Ovary (tissue), 9 donors: ENCODE data around the gene IL1R2. TPM values are rescaled to one million over a fixed set of nuclear protein-coding genes. Genes with fewer than 3 reads are reported as not detected.

ENCODE experiments used
- DNase-seq, 5 donors: peaks; one replicate each; pipeline ENCODE4 v3.0.0-alpha.2; 2019 to 2020
- H3K27ac ChIP-seq, 2 donors: fragments of 200-600 bp; one replicate each; pipeline versions ENCODE4 v1.5.1 to v1.8.0; 2019 to 2022
- H3K27me3 ChIP-seq: fragments of 200-600 bp; one replicate; pipeline ENCODE4 v1.8.0; 2022
- H3K36me3 ChIP-seq: fragments of 200-600 bp; sonication (generic); one replicate; pipeline ENCODE4 v1.5.1; 2019
- H3K4me1 ChIP-seq: one replicate; pipeline ENCODE4 v1.8.1; 2013; ENCODE audit warnings: mild to moderate bottlenecking, moderate library complexity; ENCODE audit not compliant: insufficient read depth
- H3K4me3 ChIP-seq: fragments of 200-600 bp; sonication (generic); one replicate; pipeline ENCODE4 v1.5.1; 2017
- H3K9me3 ChIP-seq, 2 donors: fragments of 200-600 bp in 1 of 2; sonication (generic) in 1 of 2; one replicate each; pipeline versions ENCODE4 v1.5.1 to v1.8.1; 2013 to 2019; ENCODE audit warnings: mild to moderate bottlenecking in 1 of 2, moderate library complexity in 1 of 2
- CTCF ChIP-seq, 3 donors: fragments of 450-650 bp in 2 of 3; fragments of 200-600 bp in 1 of 3; IDR thresholded peaks; one replicate each; pipeline versions ENCODE4 v1.5.1 to v1.8.0; 2016 to 2022; ENCODE audit warnings: antibody characterized with exemption in 3 of 3, mild to moderate bottlenecking in 1 of 3
- EP300 ChIP-seq: sonication (generic); formaldehyde crosslinking; IDR thresholded peaks from one replicate; pipeline ENCODE4 v1.6.1; 2017; ENCODE audit warnings: antibody characterized with exemption
- POLR2A ChIP-seq: fragments of 450-650 bp; IDR thresholded peaks from one replicate; pipeline ENCODE4 v1.6.1; 2017; ENCODE audit warnings: antibody characterized with exemption, mild to moderate bottlenecking, moderate library complexity
- WGBS, 3 donors: extraction: QIAGEN DNeasy Blood & Tissue Kit in 1 of 3; methylation state at CpG; one replicate each; pipeline versions ENCODE4 v1.1.5 to v1.1.7; 2013 to 2017; 5-methylcytosine and 5-hydroxymethylcytosine counted together
- intact Hi-C, 4 donors: fragments of 100-400 bp; cut with DNase I; formaldehyde crosslinking; loops; one replicate each; pipeline versions ENCODE4 v1.11.0 to v1.15.1; 2022 to 2023
- polyA plus RNA-seq, 2 donors: library from polyadenylated mRNA; stranded (reverse); fragments of 200-250 nt in 1 of 2; fragments of 350-450 nt in 1 of 2; fragmentation: Illumina TruSeq in 1 of 2; extraction: RNeasy Lipid Tissue Mini Kit (QIAGEN cat#74804) in 1 of 2; gene quantifications; one replicate each; pipeline ENCODE4 v1.2.3, GENCODE V29; 2013 to 2014
- total RNA-seq, 7 donors: library from RNA; depleted of rRNA in 2 of 7; stranded (reverse); fragments of >200 nt in 2 of 7; fragmentation: NEBNext Ultra II Directional in 3 of 7; extraction: Animal tissue kit (Norgen Biotek cat#: 25700) in 3 of 7; gene quantifications; one replicate each; pipeline versions ENCODE4 v1.1.0 to v1.2.4, GENCODE V29; 2016 to 2023
- donor health status: DM: no; HTN: no; CAD: no; lungs with moderate emphysema.
- donor health status: DM: no; HTN: no; CAD: no.
- donor health status: Bipolar disorder and iron deficiency.
- donor health status: DM: yes; HTN: yes; CAD: no.
- donor health status: DM: no; HTN: no; CAD: no.
- donor health status: DM: yes; HTN: yes; CAD: no.

IL1R2 gene
- total and polyA plus RNA-seq, 9 donors = 0.15 to 8.7 (median 1.1) TPM

GRCh38 chr2:102013206-102014040, 21.7 kb downstream of the IL1R2 start:
- Histone ChIP-seq H3K4me1 (no peaks in the 10 kb centered on the region), H3K9me3 (no peaks in the 10 kb centered on the region), H3K27ac (no peak overlapping the region), H3K36me3 (no peaks in the 10 kb centered on the region), H3K27me3 (no peaks in the 10 kb centered on the region), H3K4me3 (no peak overlapping the region)
- 93 to 94% (median 94%) methylated on average over 5 of the region's 5 CpGs for WGBS, 3 donors
- TF ChIP-seq POLR2A (no peak), EP300 (no peak), CTCF (IDR thresholded peaks at IDR 0.05) (no peak)
- no peak for DNase-seq
- intact Hi-C loops = loop anchor here in 1 of 4 donors (10.0 kb wide), 1 partner anchor 341 kb away; the partner anchor contains the start of gene IL18R1

GRCh38 chr2:102014041-102014345, 22.2 kb downstream of the IL1R2 start:
- H3K4me1 ChIP-seq = no peaks in the 10 kb centered on the region
- DNase-seq = no peak
- no peak overlapping the region for H3K4me3 ChIP-seq
- no peaks in the 10 kb centered on the region for H3K36me3 ChIP-seq
- intact Hi-C loops = loop anchor here in 1 of 4 donors (10.0 kb wide), 1 partner anchor 341 kb away; the partner anchor contains the start of gene IL18R1
- 94 to 97% (median 97%) methylated on average over 1 of the region's 1 CpG for WGBS, 3 donors
- no peaks in the 10 kb centered on the region for H3K9me3 ChIP-seq
- no peaks in the 10 kb centered on the region for H3K27me3 ChIP-seq
- no peak overlapping the region for H3K27ac ChIP-seq
- TF ChIP-seq EP300 (no peak), POLR2A (no peak)

GRCh38 chr2:102015399-102015798, 23.6 kb downstream of the IL1R2 start:
- H3K36me3 ChIP-seq = no peaks in the 10 kb centered on the region
- TF ChIP-seq POLR2A = no peak
- TF ChIP-seq CTCF (IDR thresholded peaks at IDR 0.05) = no peak
- TF ChIP-seq EP300 = no peak
- H3K9me3 ChIP-seq = no peaks in the 10 kb centered on the region
- WGBS, 3 donors = 84 to 91% (median 90%) methylated on average over 5 of the region's 5 CpGs
- H3K4me3 ChIP-seq = no peak overlapping the region
- intact Hi-C loops = loop anchor here in 1 of 4 donors (10.0 kb wide), 1 partner anchor 339 kb away; the partner anchor contains the start of gene IL18R1
- DNase-seq = no peak
- no peaks in the 10 kb centered on the region for H3K27me3 ChIP-seq
- H3K4me1 ChIP-seq = no peaks in the 10 kb centered on the region
- H3K27ac ChIP-seq = no peak overlapping the region

- no peak overlapping the region for H3K4me3 ChIP-seq
- 85 to 93% (median 87%) methylated on average over 6 of the region's 6 CpGs for WGBS, 3 donors
- no peaks in the 10 kb centered on the region for H3K9me3 ChIP-seq
- intact Hi-C loops = loop anchor here in 1 of 4 donors (10.0 kb wide), 1 partner anchor 338 kb away; the partner anchor contains the start of gene IL18R1
- H3K4me1 ChIP-seq = peaks cover 4% of the 10 kb centered on the region
- no peak for DNase-seq
- no peaks in the 10 kb centered on the region for H3K27me3 ChIP-seq
- no peak overlapping the region for H3K27ac ChIP-seq
- H3K36me3 ChIP-seq = no peaks in the 10 kb centered on the region
- TF ChIP-seq POLR2A (no peak), CTCF (IDR thresholded peaks at IDR 0.05) (no peak), EP300 (no peak)
These were observed 24.7 kb downstream of the IL1R2 start for GRCh38 chr2:102016399-102016955.
